Fibroblast of lung (primary cell): ENCODE measurements around the gene PPIF.

Source experiments
- EZH2 ChIP-seq: IDR thresholded peaks from 2 replicates; pipeline ENCODE4 v1.5.1; 2012; ENCODE audit warnings: low read length, control low read depth, mild to moderate bottlenecking; ENCODE audit errors: missing control alignments
- TF ChIP-seq, protein P1 (sequence below), 2 donors: IDR thresholded peaks in 1 of 2; conservative IDR thresholded peaks in 1 of 2; 1 replicate in 1 of 2; 2 replicates in 1 of 2; pipeline ENCODE4 v1.5.1; 2011 to 2012; ENCODE audit warnings: low read length in 2 of 2, control low read depth in 1 of 2, inconsistent platforms in 1 of 2, low read depth in 1 of 2, mild to moderate bottlenecking in 1 of 2

DNA sequence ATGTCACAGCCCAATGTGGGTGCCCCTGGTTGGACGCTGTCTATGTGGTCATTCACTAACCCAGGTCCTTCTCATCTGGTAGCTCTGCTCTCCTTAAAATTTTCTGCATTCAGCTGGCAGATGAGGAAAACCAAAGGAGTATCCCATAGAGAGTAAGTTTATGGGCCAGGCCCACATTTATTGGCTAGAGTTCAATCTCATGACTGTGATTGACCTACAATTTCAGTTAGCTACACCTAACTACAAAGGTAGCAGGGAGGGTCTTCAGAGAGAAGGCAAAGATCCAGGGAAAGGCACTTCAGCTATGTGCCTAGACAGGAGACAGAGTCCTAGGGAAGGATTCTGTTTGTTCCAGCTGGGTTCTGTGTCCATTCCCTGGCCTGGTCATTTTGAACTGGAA, 23.7 kb upstream of the PPIF start:
- TF ChIP-seq, protein P1, sequence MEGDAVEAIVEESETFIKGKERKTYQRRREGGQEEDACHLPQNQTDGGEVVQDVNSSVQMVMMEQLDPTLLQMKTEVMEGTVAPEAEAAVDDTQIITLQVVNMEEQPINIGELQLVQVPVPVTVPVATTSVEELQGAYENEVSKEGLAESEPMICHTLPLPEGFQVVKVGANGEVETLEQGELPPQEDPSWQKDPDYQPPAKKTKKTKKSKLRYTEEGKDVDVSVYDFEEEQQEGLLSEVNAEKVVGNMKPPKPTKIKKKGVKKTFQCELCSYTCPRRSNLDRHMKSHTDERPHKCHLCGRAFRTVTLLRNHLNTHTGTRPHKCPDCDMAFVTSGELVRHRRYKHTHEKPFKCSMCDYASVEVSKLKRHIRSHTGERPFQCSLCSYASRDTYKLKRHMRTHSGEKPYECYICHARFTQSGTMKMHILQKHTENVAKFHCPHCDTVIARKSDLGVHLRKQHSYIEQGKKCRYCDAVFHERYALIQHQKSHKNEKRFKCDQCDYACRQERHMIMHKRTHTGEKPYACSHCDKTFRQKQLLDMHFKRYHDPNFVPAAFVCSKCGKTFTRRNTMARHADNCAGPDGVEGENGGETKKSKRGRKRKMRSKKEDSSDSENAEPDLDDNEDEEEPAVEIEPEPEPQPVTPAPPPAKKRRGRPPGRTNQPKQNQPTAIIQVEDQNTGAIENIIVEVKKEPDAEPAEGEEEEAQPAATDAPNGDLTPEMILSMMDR (conservative IDR thresholded peaks at IDR 0.05 in 1 of 2, IDR thresholded peaks at IDR 0.05 in 1 of 2; ENCODE audit: low read depth in 1 of 2, low read length in 2 of 2): no peak
- no peak for TF ChIP-seq EZH2
